ENCODE measurements around the gene TOP2B.

DNA sequence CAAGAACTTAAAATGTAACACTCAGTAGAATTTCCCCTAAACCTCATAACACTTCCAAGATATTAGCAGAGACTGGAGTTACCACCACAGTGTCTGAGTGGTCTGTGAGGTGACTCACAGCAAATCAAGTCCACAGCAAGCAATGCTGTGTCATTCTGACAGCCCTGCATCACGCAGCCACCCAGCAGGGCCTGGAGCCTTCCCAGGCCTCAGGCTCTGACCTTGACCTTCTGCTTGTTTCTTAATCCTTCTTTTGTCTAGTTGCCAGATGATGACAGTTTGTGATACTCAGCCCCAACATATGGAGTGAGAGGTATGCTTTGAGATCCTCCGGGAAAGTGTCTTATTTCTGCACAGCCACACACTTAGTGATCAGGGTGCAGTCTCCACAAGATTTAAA lies 82.5 kb downstream of the TOP2B start:
- no peak for TF ChIP-seq EZH2 (IDR thresholded peaks at IDR 0.05; ENCODE audit: insufficient read depth, poor library complexity, severe bottlenecking)
- no peak for TF ChIP-seq EZH2phosphoT487 (IDR thresholded peaks at IDR 0.05; ENCODE audit: insufficient read depth, low read depth)

Data from GM23248 (cell line).